MM.1S (cell line): ENCODE results near the gene CD93.
A peak's percentile ranks its signal among the peaks of the same experiment; 100 is the strongest.

Source experiments
- DNase-seq: peaks from one replicate; pipeline ENCODE4 v3.0.0-alpha.2; 2015
- H2AFZ ChIP-seq: fragments of 300-600 bp; sonication (generic); 2 replicates; pipeline ENCODE4 v1.6.0; 2016; ENCODE audit warnings: antibody characterized with exemption, low read length
- H3F3A ChIP-seq: fragments of 300-600 bp; sonication (generic); 2 replicates; pipeline ENCODE4 v1.6.1; 2016; ENCODE audit warnings: mild to moderate bottlenecking, antibody characterized with exemption, low read length, moderate library complexity, mixed read lengths; ENCODE audit not compliant: insufficient read depth
- H3K27ac ChIP-seq: fragments of 300-600 bp; sonication (generic); 2 replicates; pipeline ENCODE4 v1.5.1; 2016; ENCODE audit warnings: mild to moderate bottlenecking, low read length
- H3K27me3 ChIP-seq: fragments of 300-600 bp; sonication (generic); replicated peaks from 2 replicates; pipeline ENCODE4 v1.6.0; 2016; ENCODE audit warnings: low read length; ENCODE audit not compliant: insufficient read depth
- H3K36me3 ChIP-seq: fragments of 300-600 bp; sonication (generic); replicated peaks from 2 replicates; pipeline ENCODE4 v1.6.1; 2016; ENCODE audit warnings: mild to moderate bottlenecking, low read length, mixed read lengths; ENCODE audit not compliant: insufficient read depth
- H3K4me1 ChIP-seq: fragments of 300-600 bp; sonication (generic); 2 replicates; pipeline ENCODE4 v1.6.1; 2016; ENCODE audit warnings: low read length, mixed read lengths
- H3K4me2 ChIP-seq: fragments of 300-600 bp; sonication (generic); 2 replicates; pipeline ENCODE4 v1.6.0; 2016; ENCODE audit warnings: low read depth, low read length
- H3K4me3 ChIP-seq: fragments of 300-600 bp; sonication (generic); 2 replicates; pipeline ENCODE4 v1.5.1; 2016; ENCODE audit warnings: low read length, mixed read lengths
- H3K79me2 ChIP-seq: fragments of 300-600 bp; sonication (generic); 2 replicates; pipeline ENCODE4 v1.6.1; 2016; ENCODE audit warnings: mixed run types, low read length, mixed read lengths
- H3K9ac ChIP-seq: fragments of 300-600 bp; sonication (generic); 2 replicates; pipeline ENCODE4 v1.6.1; 2016; ENCODE audit warnings: low read length, mixed read lengths
- H3K9me2 ChIP-seq: fragments of 300-600 bp; sonication (generic); replicated peaks from 2 replicates; pipeline ENCODE4 v1.6.1; 2016; ENCODE audit warnings: mild to moderate bottlenecking, low read length, mixed read lengths; ENCODE audit not compliant: insufficient read depth
- H3K9me3 ChIP-seq: fragments of 300-600 bp; sonication (generic); replicated peaks from 2 replicates; pipeline ENCODE4 v1.6.1; 2016; ENCODE audit warnings: mild to moderate bottlenecking, low read length, mixed read lengths; ENCODE audit not compliant: insufficient read depth
- H4K20me1 ChIP-seq: fragments of 300-600 bp; sonication (generic); 2 replicates; pipeline ENCODE4 v1.6.1; 2016; ENCODE audit warnings: mild to moderate bottlenecking, low read length, moderate library complexity, mixed read lengths; ENCODE audit not compliant: insufficient read depth
- EZH2 ChIP-seq: fragments of 300-600 bp; sonication (generic); optimal IDR thresholded peaks from 2 replicates; pipeline ENCODE3; 2017; ENCODE audit warnings: low read depth, mild to moderate bottlenecking, antibody characterized with exemption, low read length, mixed read lengths
- EZH2phosphoT487 ChIP-seq: fragments of 300-600 bp; sonication (generic); IDR thresholded peaks from 2 replicates; pipeline ENCODE4 v1.6.1; 2018; ENCODE audit warnings: antibody characterized with exemption, low read length
- TF ChIP-seq, protein P1 (sequence below): fragments of 300-600 bp; sonication (generic); IDR thresholded peaks from 2 replicates; pipeline ENCODE4 v1.5.1; 2016; ENCODE audit warnings: antibody characterized with exemption, low read length, mixed read lengths

The CD93 gene

DNA sequence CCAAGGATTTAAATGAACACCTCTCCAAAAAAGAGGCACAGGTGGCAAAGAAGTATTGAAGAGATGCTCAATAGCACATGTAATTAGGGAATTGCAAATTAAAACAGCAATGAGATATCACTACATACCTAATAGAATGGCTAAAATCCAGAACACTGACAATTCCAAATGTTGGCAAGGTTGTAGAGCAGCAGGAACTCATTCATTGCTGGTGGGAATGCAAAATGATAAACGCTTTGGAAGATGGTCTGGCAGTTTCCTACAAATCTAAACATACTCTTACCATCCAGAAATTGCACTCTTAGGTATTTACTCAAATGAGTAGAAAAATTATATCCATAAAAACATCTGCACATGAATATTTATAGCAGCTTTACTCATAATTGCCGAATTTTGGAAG is 17.0 kb downstream of the CD93 start:
- Histone ChIP-seq H3K4me3 (no peak overlapping the region), H3K4me1 (no peaks in the 10 kb centered on the region), H3K27ac (no peak overlapping the region), H3K9me3 (no peaks in the 10 kb centered on the region), H2AFZ (no peak overlapping the region), H3F3A (no peaks in the 10 kb centered on the region), H3K9me2 (no peaks in the 10 kb centered on the region), H3K4me2 (no peak overlapping the region), H4K20me1 (no peaks in the 10 kb centered on the region), H3K9ac (no peak overlapping the region), H3K36me3 (no peaks in the 10 kb centered on the region), H3K27me3 (no peaks in the 10 kb centered on the region), H3K79me2 (no peaks in the 10 kb centered on the region)
- DNase-seq, result no peak
- TF ChIP-seq EZH2phosphoT487 (no peak), EZH2 (no peak)
- TF ChIP-seq, protein P1, sequence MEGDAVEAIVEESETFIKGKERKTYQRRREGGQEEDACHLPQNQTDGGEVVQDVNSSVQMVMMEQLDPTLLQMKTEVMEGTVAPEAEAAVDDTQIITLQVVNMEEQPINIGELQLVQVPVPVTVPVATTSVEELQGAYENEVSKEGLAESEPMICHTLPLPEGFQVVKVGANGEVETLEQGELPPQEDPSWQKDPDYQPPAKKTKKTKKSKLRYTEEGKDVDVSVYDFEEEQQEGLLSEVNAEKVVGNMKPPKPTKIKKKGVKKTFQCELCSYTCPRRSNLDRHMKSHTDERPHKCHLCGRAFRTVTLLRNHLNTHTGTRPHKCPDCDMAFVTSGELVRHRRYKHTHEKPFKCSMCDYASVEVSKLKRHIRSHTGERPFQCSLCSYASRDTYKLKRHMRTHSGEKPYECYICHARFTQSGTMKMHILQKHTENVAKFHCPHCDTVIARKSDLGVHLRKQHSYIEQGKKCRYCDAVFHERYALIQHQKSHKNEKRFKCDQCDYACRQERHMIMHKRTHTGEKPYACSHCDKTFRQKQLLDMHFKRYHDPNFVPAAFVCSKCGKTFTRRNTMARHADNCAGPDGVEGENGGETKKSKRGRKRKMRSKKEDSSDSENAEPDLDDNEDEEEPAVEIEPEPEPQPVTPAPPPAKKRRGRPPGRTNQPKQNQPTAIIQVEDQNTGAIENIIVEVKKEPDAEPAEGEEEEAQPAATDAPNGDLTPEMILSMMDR, result no peak

DNA sequence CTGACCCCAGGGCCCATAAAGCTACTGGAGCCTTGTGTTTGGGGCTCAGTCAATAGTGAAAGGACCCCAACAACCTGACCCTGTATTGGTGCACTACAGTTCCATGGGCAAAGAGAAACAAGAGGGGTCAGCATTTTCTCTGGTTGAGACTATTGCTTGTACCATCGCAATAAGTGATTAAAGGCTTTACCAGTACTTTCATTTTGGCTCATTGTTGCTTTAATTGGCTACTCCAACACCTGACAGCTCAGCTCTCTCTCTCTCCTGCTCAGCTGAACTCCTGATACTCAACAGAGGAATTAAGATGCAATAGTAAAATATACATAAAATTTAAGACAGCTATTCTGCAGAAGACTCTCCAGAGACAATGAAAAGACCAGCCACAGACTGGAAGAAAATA is 17.8 kb downstream of the CD93 start:
- Histone ChIP-seq H3K4me3 (no peak overlapping the region), H3K79me2 (no peaks in the 10 kb centered on the region), H3F3A (no peaks in the 10 kb centered on the region), H3K9ac (no peak overlapping the region), H2AFZ (no peak overlapping the region), H3K4me2 (no peak overlapping the region), H4K20me1 (no peaks in the 10 kb centered on the region), H3K36me3 (no peaks in the 10 kb centered on the region), H3K27ac (no peak overlapping the region), H3K9me2 (no peaks in the 10 kb centered on the region), H3K9me3 (no peaks in the 10 kb centered on the region), H3K4me1 (no peaks in the 10 kb centered on the region), H3K27me3 (no peaks in the 10 kb centered on the region)
- peak; percentile 18 for DNase-seq
- TF ChIP-seq, protein P1, result no peak
- TF ChIP-seq EZH2 (no peak), EZH2phosphoT487 (no peak)

DNA sequence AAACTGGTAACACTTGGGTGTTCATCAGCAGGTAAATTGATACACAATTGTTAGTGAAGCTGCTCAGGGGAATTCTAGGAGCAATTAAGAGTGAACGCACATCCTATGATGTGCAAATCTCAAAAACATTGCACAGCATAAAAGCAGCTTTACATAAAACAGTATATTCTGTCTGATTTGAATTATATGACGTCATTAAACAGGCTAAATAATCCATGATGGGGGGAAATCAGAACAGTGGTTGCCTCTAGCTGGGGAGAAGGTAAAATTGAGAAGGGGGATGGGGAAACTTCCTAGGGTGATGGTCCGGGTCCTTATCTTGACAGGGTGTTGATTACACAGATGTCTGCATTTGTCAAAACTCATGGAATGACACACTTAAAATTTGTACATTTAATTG is 19.4 kb downstream of the CD93 start:
- Histone ChIP-seq H3K9me2 (no peaks in the 10 kb centered on the region), H3F3A (no peaks in the 10 kb centered on the region), H3K27me3 (no peaks in the 10 kb centered on the region), H3K4me1 (no peaks in the 10 kb centered on the region), H3K4me2 (no peak overlapping the region), H3K36me3 (no peaks in the 10 kb centered on the region), H2AFZ (no peak overlapping the region), H3K9ac (no peak overlapping the region), H3K4me3 (no peak overlapping the region), H3K79me2 (no peaks in the 10 kb centered on the region), H3K9me3 (no peaks in the 10 kb centered on the region), H4K20me1 (no peaks in the 10 kb centered on the region), H3K27ac (no peak overlapping the region)
- TF ChIP-seq EZH2 (no peak), EZH2phosphoT487 (no peak)
- TF ChIP-seq, protein P1, result no peak
- no peak for DNase-seq
